A172 (cell line): ENCODE results near the gene RSAD1. TPM values are rescaled to one million over a fixed set of nuclear protein-coding genes. Genes with fewer than 3 reads are reported as not detected.

Source experiments
- total RNA-seq: library from RNA; depleted of rRNA; stranded (reverse); fragments of >200 nt; shearing (Covaris generic); gene quantifications from 2 replicates; pipeline ENCODE4 v1.2.3, GENCODE V29; 2014; rRNA removed

Gene RSAD1
- total RNA-seq, 1 experiment from 2014 or later = 16.0 TPM

Other genes starting within 250 kb of the RSAD1 start
- gene TMEM92, start 204.4 kb upstream of the RSAD1 start, total RNA-seq = 5.2 and 6.6 TPM in 2 replicates
- 49.0 and 51.0 TPM in 2 replicates for gene XYLT2, start 132.7 kb upstream of the RSAD1 start, total RNA-seq
- gene MRPL27, start 105.7 kb upstream of the RSAD1 start, total RNA-seq = 109 and 138 TPM in 2 replicates
- gene EME1, start 105.6 kb upstream of the RSAD1 start, total RNA-seq = 12.8 and 15.8 TPM in 2 replicates
- 259 and 262 TPM in 2 replicates for gene LRRC59, start 81.3 kb upstream of the RSAD1 start, total RNA-seq
- gene ACSF2, start 52.6 kb upstream of the RSAD1 start, total RNA-seq = 40.4 and 41.0 TPM in 2 replicates
- gene CHAD, start 10.0 kb upstream of the RSAD1 start, total RNA-seq = not detected in 2 replicates
- not detected in 2 replicates for gene MYCBPAP, start 29.6 kb downstream of the RSAD1 start, total RNA-seq
- gene EPN3, start 53.9 kb downstream of the RSAD1 start, total RNA-seq = 0.14 TPM in 1 of 2 replicates, not detected in the other
- 80.7 and 97.7 TPM in 2 replicates for gene SPATA20, start 68.3 kb downstream of the RSAD1 start, total RNA-seq
- gene CACNA1G, start 81.9 kb downstream of the RSAD1 start, total RNA-seq = 0.17 and 0.81 TPM in 2 replicates
- 28.1 and 35.0 TPM in 2 replicates for gene ABCC3, start 156.0 kb downstream of the RSAD1 start, total RNA-seq
- 43.4 and 54.6 TPM in 2 replicates for gene ANKRD40, start 229.1 kb downstream of the RSAD1 start, total RNA-seq
- 58.6 and 63.2 TPM in 2 replicates for gene LUC7L3, start 240.7 kb downstream of the RSAD1 start, total RNA-seq